Right lobe of liver (tissue), 4 donors: ENCODE results near the gene PLEKHA1.

Experiments used
- POLR2A ChIP-seq: fragments of 450-650 bp; IDR thresholded peaks from one replicate; pipeline ENCODE4 v1.6.1; 2017; ENCODE audit warnings: antibody characterized with exemption, mild to moderate bottlenecking
- TF ChIP-seq, protein P1 (sequence below), 4 donors: fragments of 200-600 bp in 3 of 4; fragments of 450-650 bp in 1 of 4; IDR thresholded peaks; one replicate each; pipeline versions ENCODE4 v1.5.1 to v1.8.0; 2016 to 2022; ENCODE audit warnings: antibody characterized with exemption in 4 of 4, mild to moderate bottlenecking in 2 of 4
- donor health status: DM: no; HTN: no; CAD: no.
- donor health status: DM: no; HTN: no; CAD: no.
- donor health status: DM: no; HTN: yes; CAD: no.

DNA sequence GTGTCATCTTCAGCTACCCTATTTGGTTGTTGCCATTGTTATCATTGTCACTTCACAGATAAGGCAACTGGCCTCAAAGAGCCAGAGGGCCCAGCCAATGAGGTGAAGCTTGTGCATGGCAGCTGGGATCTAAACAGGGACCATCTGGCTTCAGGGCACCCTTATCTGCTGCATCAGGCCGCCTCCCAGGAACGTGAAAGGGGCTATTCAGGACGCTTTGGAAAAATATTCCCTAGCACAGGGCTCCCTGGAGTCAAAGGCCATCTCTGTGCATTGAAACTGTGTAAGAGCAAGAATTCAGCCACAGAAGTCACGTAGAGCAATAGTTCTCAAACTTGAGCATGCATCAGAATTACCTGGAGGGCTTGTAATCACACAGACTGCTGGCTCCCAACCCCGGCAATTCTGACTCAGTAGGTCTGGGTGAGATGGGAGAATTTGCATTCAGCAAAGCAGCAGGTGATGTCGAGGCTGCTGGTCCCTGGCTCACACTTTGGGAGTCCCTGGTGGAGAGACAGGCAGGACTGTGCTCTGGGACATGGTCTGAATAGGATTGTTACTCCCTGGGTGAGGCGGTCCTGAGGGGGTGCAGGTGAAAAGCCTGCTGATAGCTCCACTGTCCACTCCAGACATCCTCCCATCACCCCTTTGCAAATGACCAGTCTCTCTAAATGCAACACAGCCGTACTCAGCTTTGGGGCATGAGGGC, 21.5 kb upstream of the PLEKHA1 start:
- TF ChIP-seq, protein P1, sequence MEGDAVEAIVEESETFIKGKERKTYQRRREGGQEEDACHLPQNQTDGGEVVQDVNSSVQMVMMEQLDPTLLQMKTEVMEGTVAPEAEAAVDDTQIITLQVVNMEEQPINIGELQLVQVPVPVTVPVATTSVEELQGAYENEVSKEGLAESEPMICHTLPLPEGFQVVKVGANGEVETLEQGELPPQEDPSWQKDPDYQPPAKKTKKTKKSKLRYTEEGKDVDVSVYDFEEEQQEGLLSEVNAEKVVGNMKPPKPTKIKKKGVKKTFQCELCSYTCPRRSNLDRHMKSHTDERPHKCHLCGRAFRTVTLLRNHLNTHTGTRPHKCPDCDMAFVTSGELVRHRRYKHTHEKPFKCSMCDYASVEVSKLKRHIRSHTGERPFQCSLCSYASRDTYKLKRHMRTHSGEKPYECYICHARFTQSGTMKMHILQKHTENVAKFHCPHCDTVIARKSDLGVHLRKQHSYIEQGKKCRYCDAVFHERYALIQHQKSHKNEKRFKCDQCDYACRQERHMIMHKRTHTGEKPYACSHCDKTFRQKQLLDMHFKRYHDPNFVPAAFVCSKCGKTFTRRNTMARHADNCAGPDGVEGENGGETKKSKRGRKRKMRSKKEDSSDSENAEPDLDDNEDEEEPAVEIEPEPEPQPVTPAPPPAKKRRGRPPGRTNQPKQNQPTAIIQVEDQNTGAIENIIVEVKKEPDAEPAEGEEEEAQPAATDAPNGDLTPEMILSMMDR (IDR thresholded peaks at IDR 0.05): no peak
- no peak for TF ChIP-seq POLR2A
